Vagina (tissue), 2 donors: Measurements from ENCODE around the gene SUMO2.

ENCODE experiments used
- POLR2A ChIP-seq, 2 donors: fragments of 450-650 bp; IDR thresholded peaks; one replicate each; pipeline ENCODE4 v1.6.1; 2017; ENCODE audit warnings: antibody characterized with exemption in 2 of 2, mild to moderate bottlenecking in 2 of 2, moderate library complexity in 2 of 2
- TF ChIP-seq, protein P1 (sequence below), 3 experiments: fragments of 450-650 bp in 2 of 3; fragments of 200-600 bp in 1 of 3; sonication (generic) in 1 of 3; IDR thresholded peaks; one replicate each; pipeline ENCODE4 v1.5.1; 2017 to 2019; ENCODE audit warnings: antibody characterized with exemption in 3 of 3, mild to moderate bottlenecking in 2 of 3, moderate library complexity in 2 of 3

DNA sequence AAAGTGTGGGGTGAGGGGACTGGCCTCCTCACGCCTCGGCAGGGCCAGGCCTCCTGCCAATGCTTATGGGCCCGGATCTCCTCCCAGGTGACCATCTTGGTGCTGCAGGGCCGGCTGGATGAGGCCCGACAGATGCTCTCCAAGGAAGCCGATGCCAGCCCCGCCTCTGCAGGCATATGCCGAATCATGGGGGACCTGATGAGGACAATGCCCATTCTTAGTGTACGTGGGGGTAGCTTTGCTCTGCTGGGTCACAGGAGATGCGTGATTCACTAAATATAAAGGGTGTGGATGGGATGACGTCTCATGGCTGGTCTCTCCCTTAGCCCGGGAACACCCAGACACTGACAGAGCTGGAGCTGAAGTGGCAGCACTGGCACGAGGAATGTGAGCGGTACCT lies 42.3 kb upstream of the SUMO2 start:
- TF ChIP-seq, protein P1, sequence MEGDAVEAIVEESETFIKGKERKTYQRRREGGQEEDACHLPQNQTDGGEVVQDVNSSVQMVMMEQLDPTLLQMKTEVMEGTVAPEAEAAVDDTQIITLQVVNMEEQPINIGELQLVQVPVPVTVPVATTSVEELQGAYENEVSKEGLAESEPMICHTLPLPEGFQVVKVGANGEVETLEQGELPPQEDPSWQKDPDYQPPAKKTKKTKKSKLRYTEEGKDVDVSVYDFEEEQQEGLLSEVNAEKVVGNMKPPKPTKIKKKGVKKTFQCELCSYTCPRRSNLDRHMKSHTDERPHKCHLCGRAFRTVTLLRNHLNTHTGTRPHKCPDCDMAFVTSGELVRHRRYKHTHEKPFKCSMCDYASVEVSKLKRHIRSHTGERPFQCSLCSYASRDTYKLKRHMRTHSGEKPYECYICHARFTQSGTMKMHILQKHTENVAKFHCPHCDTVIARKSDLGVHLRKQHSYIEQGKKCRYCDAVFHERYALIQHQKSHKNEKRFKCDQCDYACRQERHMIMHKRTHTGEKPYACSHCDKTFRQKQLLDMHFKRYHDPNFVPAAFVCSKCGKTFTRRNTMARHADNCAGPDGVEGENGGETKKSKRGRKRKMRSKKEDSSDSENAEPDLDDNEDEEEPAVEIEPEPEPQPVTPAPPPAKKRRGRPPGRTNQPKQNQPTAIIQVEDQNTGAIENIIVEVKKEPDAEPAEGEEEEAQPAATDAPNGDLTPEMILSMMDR (IDR thresholded peaks at IDR 0.05) = no peak
- no peak for TF ChIP-seq POLR2A (IDR thresholded peaks at IDR 0.05)
